ENCODE data around the gene DCTPP1. TPM values are rescaled to one million over a fixed set of nuclear protein-coding genes. Genes with fewer than 3 reads are reported as not detected.

Gene DCTPP1
- total and polyA plus RNA-seq, 2 of the 13 experiments (the other 11 are each of a cell fraction or from before 2014, with no cell fraction given) = 54.8 to 74.4 TPM

GRCh38 chr16:30409125-30410060 is 20.4 kb downstream of the DCTPP1 start (continued):
- no peak for TF ChIP-seq GMEB2 (CRISPR knock-in tag; IDR thresholded peaks at IDR 0.05; ENCODE audit: low read depth)
- no peak for TF ChIP-seq TRIM22 (IDR thresholded peaks at IDR 0.05)
- TF ChIP-seq RXRA (CRISPR knock-in tag; IDR thresholded peaks at IDR 0.05) = 0 out of 2 replicates have a peak, but pooled peaks have one; percentile 31
- no peak for TF ChIP-seq KDM4B (CRISPR knock-in tag; IDR thresholded peaks at IDR 0.05)
- TF ChIP-seq PRDM10 (CRISPR knock-in tag; IDR thresholded peaks at IDR 0.05; ENCODE audit: low read depth) = peak; percentile 59; the same call in 1 of the 2 replicates
- TF ChIP-seq EHMT2 (IDR thresholded peaks at IDR 0.05; ENCODE audit: borderline replicate concordance, low read depth, low read length) = no peak
- no peak for TF ChIP-seq SMARCC2 (IDR thresholded peaks at IDR 0.05)
- no peak for TF ChIP-seq GRHL1 (CRISPR knock-in tag; conservative IDR thresholded peaks at IDR 0.05)
- no peak for TF ChIP-seq ZNF468 (CRISPR knock-in tag; IDR thresholded peaks at IDR 0.05)
- TF ChIP-seq E2F2 (CRISPR knock-in tag; IDR thresholded peaks at IDR 0.05; ENCODE audit: borderline replicate concordance) = no peak
- TF ChIP-seq HHEX (CRISPR knock-in tag; IDR thresholded peaks at IDR 0.05) = no peak
- TF ChIP-seq ZNF121 (CRISPR knock-in tag; IDR thresholded peaks at IDR 0.05) = peak; percentile 76
- 0 out of 2 replicates have a peak, but pooled peaks have one; percentile 74 for TF ChIP-seq ZNF337 (CRISPR knock-in tag; IDR thresholded peaks at IDR 0.05; ENCODE audit: borderline replicate concordance, low read depth)
- peak; percentile 78; the same call in 1 of the 2 replicates for TF ChIP-seq REPIN1 (CRISPR knock-in tag; IDR thresholded peaks at IDR 0.05; ENCODE audit: borderline replicate concordance, low read depth)
- TF ChIP-seq SRSF1 (optimal IDR thresholded peaks at IDR 0.05; ENCODE audit: low read depth, low read length) = no peak
- peak; percentile 36; the same call in 1 of the 2 replicates for TF ChIP-seq NFIC (IDR thresholded peaks at IDR 0.05; ENCODE audit: low read length)
- TF ChIP-seq ZFYVE20 (CRISPR knock-in tag; IDR thresholded peaks at IDR 0.05; ENCODE audit: borderline replicate concordance, low read depth) = no peak
- TF ChIP-seq ZNF629 (CRISPR knock-in tag; conservative IDR thresholded peaks at IDR 0.05) = no peak; the same call in 1 of the 2 replicates

Data from HepG2 (cell line).